ENCODE results near the gene USP35.

- no peak for TF ChIP-seq CTCF (IDR thresholded peaks at IDR 0.05; ENCODE audit: low read length)
- no peak for TF ChIP-seq EZH2 (optimal IDR thresholded peaks at IDR 0.05; ENCODE audit: low read depth, low read length)
- no peak for TF ChIP-seq EZH2phosphoT487 (IDR thresholded peaks at IDR 0.05; ENCODE audit: low read length)
Observed at GRCh38 chr11:78218707-78219492, 30.2 kb downstream of the USP35 start.
